Ecto neural progenitor cell (in vitro differentiated cells): ENCODE measurements around the gene USP35.
"Not testable (repeated sequence)": the region's sequence is repeated elsewhere in the genome, so short reads cannot be mapped to it uniquely, and the experiment has no call there.

ENCODE experiments used
- DNase-seq: peaks from one replicate; pipeline ENCODE4 v3.0.0-alpha.2; 2018; ENCODE audit warnings: low spot score

USP35 gene

DNA sequence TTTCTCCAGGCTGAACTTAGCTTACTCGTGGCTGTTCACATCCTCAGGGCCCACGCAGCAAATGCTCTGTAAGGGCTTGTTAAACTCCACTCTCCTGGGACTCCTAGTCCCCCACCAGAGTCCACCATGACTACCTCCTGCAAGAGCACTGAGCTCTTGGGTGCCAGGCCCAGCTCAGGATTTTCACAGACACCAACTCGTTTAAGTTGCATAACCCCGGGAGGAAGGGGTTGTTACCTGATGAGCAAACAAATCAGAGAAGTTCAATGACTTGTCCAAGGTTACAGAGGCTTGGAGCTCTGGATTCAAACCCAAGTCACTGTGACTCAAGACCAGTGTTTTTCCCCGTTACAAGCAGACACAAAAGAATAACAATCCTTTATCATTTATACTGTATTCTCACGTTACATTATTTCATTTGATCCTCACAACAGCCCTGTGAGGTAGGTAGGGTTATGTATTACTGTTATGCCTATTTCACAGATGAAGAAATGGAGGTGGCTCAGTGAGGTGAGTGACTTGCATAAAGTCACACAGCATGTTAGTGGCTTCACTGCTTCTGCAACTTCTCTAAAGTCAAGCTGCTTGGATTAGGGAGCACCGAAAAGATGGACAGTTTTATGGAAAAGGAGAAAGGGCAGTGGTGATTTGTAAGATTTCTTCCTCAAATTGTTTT is 17.7 kb upstream of the USP35 start:
- DNase-seq: no peak

DNA sequence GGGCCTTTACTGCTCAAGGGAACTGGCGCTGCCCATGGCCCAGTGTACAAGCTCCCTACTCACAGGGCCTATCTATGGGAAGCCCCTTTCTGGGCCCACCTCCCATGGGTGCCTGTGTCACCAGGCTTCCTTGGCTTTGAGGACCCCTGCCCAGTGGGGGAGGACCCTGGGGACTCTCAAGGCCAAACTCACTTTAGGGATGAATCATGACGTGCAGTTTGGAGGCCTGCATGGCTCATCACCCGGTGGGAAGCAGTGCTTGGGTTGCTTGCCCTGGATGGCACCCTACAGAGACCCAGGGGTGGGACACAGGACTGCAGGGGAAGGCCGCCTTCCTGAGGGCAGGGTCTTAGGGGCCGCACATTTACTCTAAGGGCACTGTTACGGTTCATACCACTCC is 16.8 kb upstream of the USP35 start:
- no peak for DNase-seq

DNA sequence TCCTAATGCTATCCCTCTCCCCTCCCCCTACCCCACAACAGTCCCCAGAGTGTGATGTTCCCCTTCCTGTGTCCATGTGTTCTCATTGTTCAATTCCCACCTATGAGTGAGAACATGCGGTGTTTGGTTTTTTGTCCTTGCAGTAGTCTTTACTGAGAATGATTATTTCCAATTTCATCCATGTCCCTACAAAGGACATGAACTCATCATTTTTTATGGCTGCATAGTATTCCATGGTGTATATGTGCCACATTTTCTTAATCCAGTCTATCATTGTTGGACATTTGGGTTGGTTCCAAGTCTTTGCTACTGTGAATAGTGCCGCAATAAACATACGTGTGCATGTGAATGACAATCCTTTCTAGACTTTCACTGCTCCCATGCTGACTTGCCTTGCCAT is 12.9 kb upstream of the USP35 start:
- not testable (repeated sequence) for DNase-seq

DNA sequence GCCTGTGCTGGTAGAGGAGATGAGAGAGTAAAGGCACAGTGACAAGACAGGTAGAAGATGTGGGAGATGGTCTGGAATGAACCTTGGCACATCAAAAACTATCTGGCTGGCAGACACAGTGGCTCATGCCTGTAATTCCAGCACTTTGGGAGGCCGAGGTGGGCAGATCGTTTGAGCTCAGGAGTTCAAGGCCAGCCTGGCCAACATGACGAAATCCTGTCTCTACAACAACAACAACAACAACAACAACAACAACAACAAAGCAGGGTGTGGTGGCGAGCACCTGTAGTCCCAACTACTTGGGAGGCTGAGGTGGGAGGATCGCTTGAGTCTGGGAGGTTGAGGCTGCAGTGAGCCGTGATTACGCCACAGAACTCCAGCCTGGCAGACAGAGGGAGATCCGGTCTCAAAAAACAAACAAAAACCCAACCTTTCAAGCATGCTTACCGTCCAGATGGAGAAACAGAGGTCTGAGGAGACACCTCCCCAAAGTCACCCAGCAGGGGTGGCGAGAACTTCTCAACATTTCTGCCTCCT is 12.0 kb upstream of the USP35 start:
- no peak for DNase-seq

DNA sequence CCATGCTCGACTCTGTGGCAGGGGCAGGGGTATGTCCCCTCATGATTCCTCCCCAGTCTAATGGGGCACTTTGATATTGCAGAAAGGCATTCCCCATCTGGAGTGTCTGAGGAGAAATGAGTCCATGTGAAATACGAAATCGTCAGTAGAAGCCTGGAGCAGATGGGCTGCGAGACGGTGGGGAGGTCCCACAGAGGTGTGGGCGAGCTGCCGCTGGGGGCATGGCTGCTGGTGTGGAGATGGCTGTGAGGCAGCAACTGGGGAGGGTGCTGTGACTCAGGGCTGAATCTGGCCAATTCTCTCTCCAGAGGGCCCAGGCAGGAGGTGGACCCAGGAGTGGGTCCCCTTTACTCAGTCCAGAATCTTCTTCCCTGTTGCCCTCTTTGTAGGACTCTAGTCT is 11.5 kb upstream of the USP35 start:
- no peak for DNase-seq

DNA sequence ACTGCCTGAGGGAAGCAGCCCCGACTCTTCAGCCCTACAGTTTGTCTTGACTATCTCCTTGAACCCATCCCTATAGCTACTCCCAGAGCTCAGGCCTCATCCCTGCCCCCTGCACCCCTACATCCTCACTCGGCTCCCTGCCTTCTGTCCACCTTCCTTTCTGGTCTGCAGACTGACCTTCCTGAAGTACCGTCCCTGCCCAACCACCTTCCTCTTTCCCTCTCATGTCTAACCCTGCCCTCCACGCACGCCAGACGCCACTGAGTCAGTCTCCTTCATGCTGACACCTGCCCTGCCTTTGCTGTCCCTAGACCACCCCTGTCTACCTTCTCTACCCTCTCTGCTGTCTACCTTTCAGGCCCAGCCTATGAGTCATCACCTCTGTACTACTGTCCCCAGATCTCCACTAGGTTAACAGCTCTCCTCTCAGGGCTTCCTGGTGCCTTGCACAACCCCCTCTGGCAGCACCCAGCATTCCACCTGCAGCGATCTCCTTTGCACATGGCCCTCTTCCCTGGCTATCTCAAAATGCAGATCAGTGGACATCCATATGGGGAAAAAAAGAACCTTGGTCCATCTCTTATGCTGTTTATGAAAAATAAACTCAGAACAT is 9.2 kb upstream of the USP35 start:
- DNase-seq: no peak

DNA sequence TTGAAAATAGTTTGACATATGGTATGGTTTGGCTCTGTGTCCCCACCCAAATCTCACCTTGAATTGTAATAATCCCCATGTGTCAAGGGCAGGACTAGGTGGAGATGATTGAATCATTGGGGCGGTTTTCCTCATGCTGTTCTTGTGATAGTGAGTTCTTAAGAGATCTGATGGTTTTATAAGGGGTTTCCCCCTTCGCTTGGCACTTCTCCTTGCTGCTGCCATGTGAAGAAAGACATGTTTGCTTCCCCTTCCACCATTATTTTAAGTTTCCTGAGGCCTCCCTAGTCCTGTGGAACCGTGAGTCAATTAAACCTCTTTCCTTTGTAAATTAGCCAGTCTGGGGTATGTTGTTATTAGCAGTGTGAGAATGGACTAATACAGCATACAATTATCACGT is 8.0 kb upstream of the USP35 start:
- no peak for DNase-seq

DNA sequence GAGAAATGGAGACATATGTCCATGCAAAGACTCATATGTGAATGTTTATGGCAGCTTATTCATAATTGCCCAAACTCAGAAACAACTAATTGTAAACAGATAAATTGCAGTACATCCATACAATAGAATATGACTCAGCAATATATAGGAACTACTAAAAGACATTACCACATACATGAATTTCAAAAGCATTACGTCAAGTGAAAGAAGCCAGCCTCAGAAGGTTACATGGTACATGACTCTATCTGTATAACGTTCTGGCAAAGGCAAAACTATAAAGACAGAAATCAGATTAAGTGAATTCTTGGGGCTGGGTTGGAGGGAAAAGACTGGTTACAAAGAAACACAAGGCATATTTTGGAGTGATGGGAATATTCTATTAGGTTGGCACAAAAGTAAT is 7.5 kb upstream of the USP35 start:
- no peak for DNase-seq

DNA sequence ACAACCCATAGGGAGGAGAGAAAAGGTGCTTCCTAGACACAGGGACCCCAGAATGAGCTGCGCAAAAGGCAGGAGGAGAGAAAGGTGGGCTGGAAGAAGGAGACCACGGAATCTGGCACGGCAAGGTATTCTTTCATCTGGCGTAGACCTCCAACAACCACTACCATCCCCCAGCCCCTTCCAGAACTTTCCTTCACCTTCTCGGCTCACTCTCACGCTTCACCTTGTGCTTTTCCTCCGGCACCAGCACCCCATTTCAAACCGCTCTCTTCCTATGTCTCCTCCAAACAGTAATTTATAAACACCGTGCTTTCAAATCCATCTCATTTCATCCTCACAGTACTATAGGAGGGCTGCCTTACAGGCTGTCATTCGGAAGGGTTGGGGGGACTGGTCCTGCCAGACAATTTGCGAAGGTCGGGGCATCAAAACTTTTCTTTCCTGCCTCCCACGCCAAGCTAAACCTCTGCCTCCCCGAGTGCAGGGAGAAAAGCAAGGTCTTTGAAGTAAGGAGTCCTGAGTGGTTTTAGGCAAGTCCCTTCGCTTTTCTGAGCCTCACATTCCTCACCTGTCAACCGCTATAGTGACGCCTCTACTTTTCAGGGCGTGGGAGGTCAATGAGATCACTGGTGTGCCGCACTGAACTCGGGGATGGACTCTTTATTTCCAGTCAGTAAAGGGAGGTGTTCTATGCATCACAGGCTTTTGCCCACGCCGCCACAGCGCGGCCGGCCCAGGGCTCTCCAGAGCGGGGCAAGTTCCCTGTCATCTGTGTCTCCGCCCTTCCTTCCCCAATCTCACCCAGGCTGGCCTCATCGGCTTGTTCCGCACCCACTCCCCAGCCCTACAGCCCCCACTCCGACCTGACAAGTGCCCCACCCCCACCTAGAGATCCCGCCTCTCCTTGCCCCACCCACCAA is 1.1 kb upstream of the USP35 start:
- no peak for DNase-seq

DNA sequence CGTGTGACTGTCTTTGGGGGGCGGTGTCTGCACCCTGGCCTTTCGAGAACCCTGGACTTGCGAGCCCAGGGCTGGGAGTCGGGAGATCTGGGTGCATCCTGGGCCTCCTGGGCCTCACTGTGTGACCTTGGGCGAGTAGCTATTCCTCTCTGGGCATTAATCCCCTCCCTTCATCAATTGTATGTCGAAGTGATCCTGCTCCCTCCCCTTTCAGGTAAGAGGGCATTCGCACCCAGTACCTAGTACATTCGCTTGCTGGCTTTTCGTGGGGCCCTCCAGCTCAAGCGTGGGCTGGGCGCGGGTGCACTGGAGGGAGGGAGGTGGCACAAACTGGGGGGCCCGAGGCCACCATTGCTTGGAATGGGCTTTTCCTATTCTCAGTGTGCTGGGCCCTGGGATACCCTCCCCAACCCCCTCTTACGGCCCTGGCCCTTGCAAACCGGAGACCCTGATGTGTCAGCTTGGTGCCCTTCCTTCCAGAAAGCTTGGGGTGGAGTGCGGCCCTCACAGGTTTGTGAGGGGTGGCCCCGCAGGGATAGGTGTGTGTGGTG is 530 bp downstream of the USP35 start:
- DNase-seq: no peak

DNA sequence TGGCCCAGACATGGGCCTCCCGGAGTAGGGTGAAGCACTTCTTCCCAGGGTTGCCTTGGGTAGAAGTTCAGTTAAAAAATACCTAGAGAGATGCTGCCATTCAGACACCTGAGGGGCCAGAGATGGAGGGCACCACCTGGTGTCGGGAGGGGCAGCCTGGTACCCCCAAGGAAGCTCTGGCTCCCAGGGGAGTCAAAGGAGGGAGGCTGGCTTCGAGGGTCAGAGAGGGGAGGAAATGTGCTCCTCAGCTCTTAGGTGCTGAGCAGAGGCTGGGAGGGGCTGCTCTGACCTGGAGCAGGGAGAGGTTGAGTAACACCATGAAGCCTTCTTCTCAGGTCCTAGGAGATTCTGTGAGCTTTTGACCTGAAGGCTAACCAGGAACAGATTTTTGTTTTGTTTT is 1.1 kb downstream of the USP35 start:
- DNase-seq: no peak

DNA sequence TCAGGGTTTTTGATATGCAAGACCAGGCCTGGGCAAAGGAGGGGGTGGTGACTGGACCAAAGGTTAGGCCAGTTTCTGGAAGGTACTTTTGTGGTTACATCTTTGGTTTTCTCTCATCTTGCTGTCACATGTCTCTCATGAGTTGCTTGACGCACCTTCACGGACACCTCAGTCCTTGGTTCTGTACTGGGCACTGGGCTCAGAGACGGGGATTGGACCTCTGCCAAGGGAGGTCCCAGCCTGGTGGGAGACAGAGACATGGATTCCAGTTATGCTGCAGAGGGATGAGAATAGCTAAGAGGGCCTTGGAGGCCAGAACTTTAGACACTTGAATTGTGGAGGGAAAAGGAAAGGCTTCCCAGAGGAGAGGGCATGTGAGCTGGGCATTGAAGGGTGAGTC is 1.7 kb downstream of the USP35 start:
- no peak for DNase-seq

DNA sequence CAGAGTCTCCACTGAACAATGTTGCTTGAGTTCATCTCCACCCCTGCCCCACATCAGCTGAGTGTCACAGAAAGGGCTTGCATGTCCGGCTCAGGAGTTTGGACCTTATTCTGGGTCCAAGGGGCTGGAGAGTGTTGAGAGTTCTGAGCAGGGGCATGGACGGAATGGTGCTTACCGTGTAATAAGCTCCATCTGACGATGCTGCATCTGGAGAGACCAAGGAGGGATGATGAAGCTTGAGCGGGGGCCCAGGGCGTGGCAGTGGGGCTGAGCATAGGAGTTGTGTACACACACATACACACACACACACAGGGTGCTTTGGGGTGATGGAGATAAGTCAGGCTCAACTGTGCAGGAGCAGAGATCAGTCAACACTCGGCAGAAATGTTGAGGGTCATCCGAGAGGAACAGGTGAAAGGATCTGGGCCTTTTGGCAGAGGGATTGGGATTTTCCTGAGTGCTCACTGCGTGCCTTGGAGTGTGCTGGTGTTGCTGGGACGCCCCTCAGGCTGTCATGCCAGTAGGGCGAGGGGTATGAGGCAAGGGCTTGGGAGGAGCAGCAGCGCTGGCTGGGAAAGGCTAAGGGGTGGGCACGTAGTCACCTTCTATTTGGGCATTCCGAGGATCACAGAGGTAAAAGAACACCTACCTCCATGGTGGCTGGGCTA is 2.3 kb downstream of the USP35 start:
- DNase-seq: no peak

DNA sequence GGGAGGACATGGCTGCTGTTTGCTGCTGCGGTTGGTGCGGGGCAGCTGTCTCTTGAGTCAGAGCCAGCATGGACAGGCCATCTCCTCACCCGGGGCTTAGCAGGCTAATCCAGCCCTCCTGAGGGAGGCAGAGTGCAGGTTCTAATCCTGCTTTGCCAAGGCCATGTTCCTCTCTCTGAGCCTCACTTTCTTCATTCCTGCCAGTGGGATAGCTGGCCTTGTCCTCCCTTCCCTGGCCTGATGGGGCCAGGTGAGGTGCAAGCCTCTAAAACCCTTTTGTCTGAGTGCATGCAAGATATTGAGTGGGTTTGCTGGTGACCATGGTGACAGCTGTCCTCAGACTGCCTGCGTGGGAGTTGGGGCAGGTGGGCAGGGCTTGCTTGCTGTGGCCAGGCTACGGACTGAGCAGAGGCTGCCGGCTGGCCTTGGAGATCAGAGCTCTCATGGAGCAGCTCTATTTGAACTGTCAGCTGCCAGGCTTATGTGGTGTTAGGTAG is 3.6 kb downstream of the USP35 start:
- no peak for DNase-seq

DNA sequence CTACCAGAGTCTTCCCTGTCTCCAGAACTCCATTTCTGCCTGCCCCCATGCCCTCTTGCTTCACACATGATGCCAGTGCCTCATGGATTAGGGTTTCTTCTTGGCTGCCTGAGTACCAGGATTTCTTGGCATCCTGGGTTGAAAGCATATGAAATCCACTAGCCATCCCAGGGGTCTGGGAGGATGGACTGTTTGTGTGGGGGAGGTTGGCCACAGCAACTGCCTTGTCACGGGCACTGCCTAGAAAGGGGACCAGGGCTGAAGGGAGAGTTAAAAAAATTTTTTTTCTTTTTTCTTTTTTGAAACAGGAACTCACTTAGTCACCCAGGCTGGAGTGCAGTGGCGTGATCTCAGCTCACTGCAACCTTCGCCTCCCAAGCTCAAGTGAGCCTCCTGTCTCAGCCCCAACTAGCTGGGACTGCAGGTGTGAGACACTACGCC is 4.2 kb downstream of the USP35 start:
- DNase-seq: no peak

DNA sequence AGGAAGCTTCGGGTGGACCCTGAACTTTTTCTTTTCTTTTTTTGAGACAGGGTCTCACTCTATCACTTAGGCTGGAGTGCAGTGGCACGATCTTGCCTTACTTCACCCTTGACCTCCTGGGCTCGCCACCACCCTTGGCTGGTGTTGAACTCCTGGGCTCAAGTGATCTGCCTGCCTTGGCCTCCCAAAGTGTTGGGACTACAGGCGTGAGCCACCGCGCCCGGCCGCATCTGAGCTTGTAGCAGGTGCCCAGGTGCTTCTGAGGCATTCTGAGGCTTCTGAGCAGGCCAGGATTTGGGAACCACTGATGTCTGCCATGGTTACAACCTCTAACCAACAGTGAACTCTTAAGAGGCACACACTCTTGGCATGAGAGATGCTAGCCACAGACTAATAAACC is 5.1 kb downstream of the USP35 start:
- no peak for DNase-seq

DNA sequence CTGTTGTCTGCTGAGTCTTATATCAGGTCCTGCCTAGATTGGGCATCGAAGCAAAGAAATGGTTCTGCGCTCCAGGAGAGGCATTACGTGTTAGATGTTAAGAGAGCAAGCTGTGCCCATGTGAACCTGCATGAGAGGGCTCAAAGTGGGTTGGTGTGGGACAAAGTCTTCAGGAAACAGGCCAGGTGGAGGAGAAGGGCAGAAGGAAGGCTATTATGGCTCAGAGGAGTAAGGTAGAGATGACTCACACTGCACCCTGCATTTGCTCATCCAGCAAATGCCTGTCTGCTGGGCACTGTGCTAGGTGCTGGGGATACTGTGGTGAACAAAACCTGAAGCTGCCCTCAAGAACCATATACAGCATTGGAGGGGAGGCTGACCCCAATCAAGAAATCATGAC is 5.8 kb downstream of the USP35 start:
- DNase-seq: no peak

DNA sequence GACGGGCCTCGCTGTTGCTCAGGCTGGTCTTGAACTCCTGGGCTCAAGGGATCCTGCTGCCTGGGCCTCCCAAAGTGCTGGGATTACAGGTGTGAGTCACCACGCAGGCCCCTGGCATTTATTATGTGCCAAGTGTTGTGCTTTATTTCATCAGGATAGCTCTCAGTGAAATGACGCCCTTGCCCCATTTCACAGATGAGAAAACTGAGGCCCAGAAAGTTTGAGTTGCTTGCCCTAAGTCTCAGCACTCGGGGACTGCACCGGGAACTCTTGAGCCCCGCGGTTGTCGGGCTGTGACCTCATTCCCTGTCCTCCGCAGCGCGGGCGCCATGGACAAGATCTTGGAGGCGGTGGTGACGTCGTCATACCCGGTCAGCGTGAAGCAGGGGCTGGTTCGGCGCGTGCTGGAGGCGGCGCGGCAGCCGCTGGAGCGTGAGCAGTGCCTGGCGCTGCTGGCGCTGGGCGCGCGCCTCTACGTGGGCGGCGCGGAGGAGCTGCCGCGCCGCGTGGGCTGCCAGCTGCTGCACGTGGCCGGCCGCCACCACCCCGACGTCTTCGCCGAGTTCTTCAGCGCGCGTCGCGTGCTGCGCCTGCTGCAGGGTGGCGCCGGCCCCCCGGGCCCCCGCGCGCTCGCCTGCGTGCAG is 7.3 kb downstream of the USP35 start:
- no peak for DNase-seq

DNA sequence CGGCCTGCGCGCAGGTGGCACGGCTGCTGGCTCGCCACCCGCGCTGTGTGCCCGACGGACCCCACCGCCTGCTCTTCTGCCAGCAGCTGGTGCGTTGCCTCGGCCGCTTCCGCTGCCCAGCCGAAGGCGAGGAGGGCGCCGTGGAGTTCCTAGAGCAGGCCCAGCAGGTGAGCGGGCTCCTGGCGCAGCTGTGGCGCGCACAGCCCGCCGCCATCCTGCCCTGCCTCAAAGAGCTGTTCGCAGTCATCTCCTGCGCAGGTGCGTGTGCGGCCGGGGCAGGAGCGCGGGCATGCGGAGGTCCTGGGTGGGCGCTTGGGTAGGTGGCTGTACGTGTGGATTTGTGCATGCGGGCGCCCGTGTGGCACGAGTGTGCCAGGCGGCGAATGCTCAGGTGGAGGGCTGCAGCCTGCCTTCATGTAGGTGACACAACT is 8.0 kb downstream of the USP35 start:
- no peak for DNase-seq

DNA sequence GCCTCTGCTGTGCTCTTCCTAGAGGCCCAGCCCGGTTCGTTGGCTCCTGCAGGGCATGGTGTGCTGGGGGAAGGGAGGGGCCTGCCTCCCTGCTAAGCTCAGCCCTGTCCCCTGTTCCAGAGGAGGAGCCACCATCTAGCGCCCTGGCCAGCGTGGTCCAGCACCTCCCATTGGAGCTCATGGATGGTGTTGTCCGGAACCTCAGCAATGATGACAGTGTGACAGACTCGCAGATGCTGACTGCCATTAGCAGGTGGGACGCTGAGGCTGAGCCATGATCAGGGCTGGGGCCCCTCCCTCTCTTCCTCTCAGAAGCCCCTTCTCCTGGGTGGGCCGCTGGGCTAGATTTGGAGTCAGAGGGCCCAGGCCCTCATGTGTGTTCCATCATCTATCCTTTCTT is 9.1 kb downstream of the USP35 start:
- DNase-seq: no peak

DNA sequence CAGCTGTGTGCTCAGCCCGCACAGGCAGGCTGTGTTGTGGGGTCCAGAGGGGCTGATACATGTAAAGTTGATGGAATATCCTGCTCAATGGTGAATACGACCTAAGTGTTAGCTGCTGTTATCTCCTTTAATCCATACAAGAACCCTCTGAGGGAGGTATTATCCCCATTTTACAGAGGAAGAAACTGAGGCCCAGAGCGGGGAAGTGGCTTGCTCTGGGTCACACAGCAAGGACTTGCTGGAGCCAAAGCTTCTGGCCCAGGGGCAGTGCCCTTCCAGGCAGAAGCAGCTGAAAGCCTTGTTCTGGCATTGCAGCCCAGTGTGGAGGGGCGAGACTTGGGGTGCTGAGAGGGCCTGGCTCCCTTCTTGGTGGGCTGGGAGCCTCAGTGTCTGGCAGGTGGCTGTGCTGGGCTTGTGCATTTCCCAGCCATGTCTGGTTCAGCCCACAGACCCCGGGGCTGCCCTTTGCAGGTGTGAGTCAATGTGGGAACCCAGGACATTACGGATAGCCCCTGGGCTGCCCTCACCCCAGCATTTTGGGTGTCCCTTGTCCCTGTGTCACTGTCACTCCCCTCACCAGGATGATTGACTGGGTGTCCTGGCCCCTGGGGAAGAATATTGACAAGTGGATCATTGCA is 10.4 kb downstream of the USP35 start:
- DNase-seq: no peak
